ENCODE measurements around the gene MAS1.

The MAS1 gene

GRCh38 chr6:159931112-159931511 lies 40.3 kb downstream of the MAS1 start:
- ChIA-PET CTCF (interaction anchor here (1.1 kb wide), 1 partner anchor 23 kb away, joined by 3 read pairs; no protein-coding TSS in a partner anchor), POLR2A (no interaction called here)
- no peak for DNase-seq (ENCODE audit: extremely low spot score)
- TF ChIP-seq CTCF (IDR thresholded peaks at IDR 0.05; ENCODE audit: control extremely low read depth, extremely low read depth, low read depth, missing control alignments): no peak

GRCh38 chr6:159931846-159932245 lies 41.1 kb downstream of the MAS1 start:
- no peak for DNase-seq (ENCODE audit: extremely low spot score)
- ChIA-PET POLR2A (no interaction called here), CTCF (interaction anchor here (0.9 to 1.4 kb wide), 2 partner anchors 9 to 49 kb away, joined by 3 to 4 read pairs; no protein-coding TSS in a partner anchor)
- TF ChIP-seq CTCF (IDR thresholded peaks at IDR 0.05; ENCODE audit: control extremely low read depth, extremely low read depth, low read depth, missing control alignments): no peak

GRCh38 chr6:159933077-159933476 lies 42.3 kb downstream of the MAS1 start:
- ChIA-PET CTCF (interaction anchor here (1.4 to 2.3 kb wide), 3 partner anchors 8 to 11 kb away, joined by 4 to 10 read pairs (median 5); no protein-coding TSS in a partner anchor), POLR2A (interaction anchor here (0.9 kb wide), 1 partner anchor 241 kb away, joined by 3 read pairs; no protein-coding TSS in a partner anchor)
- no peak for DNase-seq (ENCODE audit: extremely low spot score)
- no peak for TF ChIP-seq CTCF (IDR thresholded peaks at IDR 0.05; ENCODE audit: control extremely low read depth, extremely low read depth, low read depth, missing control alignments)

- DNase-seq (ENCODE audit: extremely low spot score): no peak
- no peak for TF ChIP-seq CTCF (IDR thresholded peaks at IDR 0.05; ENCODE audit: control extremely low read depth, extremely low read depth, low read depth, missing control alignments)
- ChIA-PET POLR2A (no interaction called here), CTCF (interaction anchor here (0.7 to 2.3 kb wide), 3 partner anchors 9 to 71 kb away, joined by 3 to 10 read pairs (median 5); no protein-coding TSS in a partner anchor)
These were observed 43.4 kb downstream of the MAS1 start for GRCh38 chr6:159934181-159934580.

GRCh38 chr6:159935065-159935464 lies 44.3 kb downstream of the MAS1 start:
- no peak for TF ChIP-seq CTCF (IDR thresholded peaks at IDR 0.05; ENCODE audit: control extremely low read depth, extremely low read depth, low read depth, missing control alignments)
- DNase-seq (ENCODE audit: extremely low spot score): no peak
- POLR2A ChIA-PET: no interaction called here
- CTCF ChIA-PET: interaction anchor here (0.8 to 1.7 kb wide), 2 partner anchors 9 to 71 kb away, joined by 4 to 5 read pairs; no protein-coding TSS in a partner anchor

GRCh38 chr6:159935633-159936032 lies 44.8 kb downstream of the MAS1 start:
- TF ChIP-seq CTCF (IDR thresholded peaks at IDR 0.05; ENCODE audit: control extremely low read depth, extremely low read depth, low read depth, missing control alignments): no peak
- CTCF ChIA-PET: interaction anchor here (0.8 kb wide), 1 partner anchor 9 kb away, joined by 4 read pairs; no protein-coding TSS in a partner anchor
- POLR2A ChIA-PET: no interaction called here

More at GRCh38 chr6:159935633-159936032, 44.8 kb downstream of the MAS1 start:
- no peak for DNase-seq (ENCODE audit: extremely low spot score)
